Prostate gland (tissue), 2 donors: ENCODE data around the gene RSPO3. TPM values are rescaled to one million over a fixed set of nuclear protein-coding genes. Genes with fewer than 3 reads are reported as not detected.

Source experiments
- DNase-seq: peaks from one replicate; pipeline ENCODE4 v3.0.0-alpha.2; 2019; ENCODE audit warnings: low spot score
- H3K27ac ChIP-seq, 2 donors: fragments of 200-600 bp; sonication (generic); 2 replicates each; pipeline ENCODE4 v1.5.1; 2017 to 2019
- H3K27me3 ChIP-seq: fragments of 200-600 bp; sonication (generic); replicated peaks from 2 replicates; pipeline ENCODE4 v1.5.1; 2019; ENCODE audit not compliant: insufficient read depth
- H3K36me3 ChIP-seq, 2 donors: fragments of 200-600 bp; sonication (generic); 1 replicate in 1 of 2; 2 replicates in 1 of 2; pipeline versions ENCODE4 v1.5.1 to v1.8.1; 2017 to 2019
- H3K4me1 ChIP-seq: fragments of 200-600 bp; sonication (generic); replicated peaks from 2 replicates; pipeline ENCODE4 v1.5.1; 2019
- H3K4me3 ChIP-seq, 2 donors: fragments of 200-600 bp; sonication (generic); 2 replicates each; pipeline ENCODE4 v1.5.1; 2017 to 2019
- H3K9me3 ChIP-seq: fragments of 200-600 bp; sonication (generic); 2 replicates; pipeline ENCODE4 v1.5.1; 2017
- POLR2A ChIP-seq: fragments of 450-650 bp; IDR thresholded peaks from one replicate; pipeline ENCODE4 v1.6.1; 2016; ENCODE audit warnings: antibody characterized with exemption, mild to moderate bottlenecking
- POLR2AphosphoS5 ChIP-seq: sonication (generic); formaldehyde crosslinking; IDR thresholded peaks from one replicate; pipeline ENCODE4 v1.6.1; 2017; ENCODE audit warnings: antibody characterized with exemption
- WGBS: methylation state at CpG from one replicate; pipeline ENCODE4 v1.1.5; 2018; 5-methylcytosine and 5-hydroxymethylcytosine counted together
- intact Hi-C: fragments of 100-400 bp; cut with DNase I; formaldehyde crosslinking; loops from one replicate; pipeline ENCODE4 v1.14.2; 2022
- total RNA-seq, 2 donors: library from RNA; depleted of rRNA; stranded (reverse); fragments of >200 nt; gene quantifications; one replicate each; pipeline ENCODE4 v1.1.0, GENCODE V29; 2016
- TF ChIP-seq, protein P1 (sequence below), 4 experiments: fragments of 200-600 bp in 2 of 4; fragments of 450-650 bp in 2 of 4; sonication (generic) in 2 of 4; IDR thresholded peaks; 1 replicate in 3 of 4; 2 replicates in 1 of 4; pipeline ENCODE4 v1.5.1; 2016 to 2019; ENCODE audit warnings: antibody characterized with exemption in 4 of 4, mild to moderate bottlenecking in 2 of 4, moderate library complexity in 2 of 4

Gene RSPO3
- total RNA-seq, 2 donors from 2014 or later = 1.9 to 4.8 TPM

DNA sequence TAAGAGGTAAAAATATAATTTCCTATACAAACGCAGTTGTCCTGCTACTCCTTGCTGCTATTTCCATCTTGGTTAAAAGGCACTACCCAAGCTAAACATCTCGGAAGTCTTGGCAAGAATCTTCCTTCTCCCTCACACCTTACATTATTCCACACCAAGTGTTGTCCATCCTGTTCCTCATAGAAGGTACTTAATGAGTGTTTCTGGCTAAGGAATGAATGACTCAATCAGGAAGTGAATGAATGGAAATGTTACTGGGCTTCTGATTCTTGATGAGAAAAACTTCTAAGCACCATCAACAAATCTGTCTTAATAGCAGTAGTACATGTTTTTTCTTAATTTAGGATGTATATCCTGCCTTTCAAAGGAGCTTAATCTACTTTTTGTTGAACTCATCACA is 40.6 kb upstream of the RSPO3 start:
- DNase-seq = no peak
- 72% methylated on average over 2 of the region's 2 CpGs for WGBS
- H3K36me3 ChIP-seq = no peaks in the 10 kb centered on the region

GRCh38 chr6:127078669-127079068 is 39.8 kb upstream of the RSPO3 start:
- H3K4me3 ChIP-seq = no peak overlapping the region
- H3K4me1 ChIP-seq = no peaks in the 10 kb centered on the region
- WGBS = 96% methylated on average over 5 of the region's 5 CpGs
- no peak for DNase-seq
- H3K27ac ChIP-seq = no peak overlapping the region
- no peaks in the 10 kb centered on the region for H3K27me3 ChIP-seq
- H3K36me3 ChIP-seq = no peaks in the 10 kb centered on the region
- TF ChIP-seq POLR2A (no peak), POLR2AphosphoS5 (no peak)
- TF ChIP-seq, protein P1, sequence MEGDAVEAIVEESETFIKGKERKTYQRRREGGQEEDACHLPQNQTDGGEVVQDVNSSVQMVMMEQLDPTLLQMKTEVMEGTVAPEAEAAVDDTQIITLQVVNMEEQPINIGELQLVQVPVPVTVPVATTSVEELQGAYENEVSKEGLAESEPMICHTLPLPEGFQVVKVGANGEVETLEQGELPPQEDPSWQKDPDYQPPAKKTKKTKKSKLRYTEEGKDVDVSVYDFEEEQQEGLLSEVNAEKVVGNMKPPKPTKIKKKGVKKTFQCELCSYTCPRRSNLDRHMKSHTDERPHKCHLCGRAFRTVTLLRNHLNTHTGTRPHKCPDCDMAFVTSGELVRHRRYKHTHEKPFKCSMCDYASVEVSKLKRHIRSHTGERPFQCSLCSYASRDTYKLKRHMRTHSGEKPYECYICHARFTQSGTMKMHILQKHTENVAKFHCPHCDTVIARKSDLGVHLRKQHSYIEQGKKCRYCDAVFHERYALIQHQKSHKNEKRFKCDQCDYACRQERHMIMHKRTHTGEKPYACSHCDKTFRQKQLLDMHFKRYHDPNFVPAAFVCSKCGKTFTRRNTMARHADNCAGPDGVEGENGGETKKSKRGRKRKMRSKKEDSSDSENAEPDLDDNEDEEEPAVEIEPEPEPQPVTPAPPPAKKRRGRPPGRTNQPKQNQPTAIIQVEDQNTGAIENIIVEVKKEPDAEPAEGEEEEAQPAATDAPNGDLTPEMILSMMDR (IDR thresholded peaks at IDR 0.05) = no peak
- intact Hi-C loops = no loop called here
- no peaks in the 10 kb centered on the region for H3K9me3 ChIP-seq

More for the DNA sequence above, 40.6 kb upstream of the RSPO3 start:
- Histone ChIP-seq H3K9me3 (no peaks in the 10 kb centered on the region), H3K4me1 (no peaks in the 10 kb centered on the region), H3K4me3 (no peak overlapping the region), H3K27me3 (no peaks in the 10 kb centered on the region), H3K27ac (no peak overlapping the region)
- TF ChIP-seq, protein P1 (IDR thresholded peaks at IDR 0.05) = no peak
- TF ChIP-seq POLR2AphosphoS5 (no peak), POLR2A (no peak)
- intact Hi-C loops = no loop called here

GRCh38 chr6:127079681-127080080 is 38.8 kb upstream of the RSPO3 start:
- Histone ChIP-seq H3K36me3 (no peaks in the 10 kb centered on the region), H3K4me1 (no peaks in the 10 kb centered on the region), H3K27ac (no peak overlapping the region), H3K4me3 (no peak overlapping the region), H3K27me3 (no peaks in the 10 kb centered on the region), H3K9me3 (no peaks in the 10 kb centered on the region)
- TF ChIP-seq, protein P1 (IDR thresholded peaks at IDR 0.05) = no peak
- TF ChIP-seq POLR2AphosphoS5 (no peak), POLR2A (no peak)
- intact Hi-C loops = no loop called here
- no peak for DNase-seq

DNA sequence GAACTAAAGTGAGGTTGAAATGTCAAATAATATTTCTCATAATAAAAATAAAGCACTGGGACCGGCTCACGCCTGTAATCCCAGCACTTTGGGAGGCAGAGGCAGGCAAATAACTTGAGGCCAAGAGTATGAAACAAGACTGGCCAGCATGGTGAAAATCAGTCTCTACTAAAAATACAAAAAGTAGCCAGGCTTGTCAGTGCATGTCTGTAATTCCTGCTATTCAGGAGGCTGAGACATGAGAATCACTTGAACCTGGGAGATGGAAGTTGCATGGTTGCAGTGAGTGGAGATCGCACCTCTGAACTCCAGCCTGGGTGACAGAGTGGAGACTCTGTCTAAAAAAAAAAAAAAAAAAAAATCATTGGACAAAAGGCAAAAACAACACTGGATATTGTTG is 38.4 kb upstream of the RSPO3 start:
- H3K36me3 ChIP-seq = no peaks in the 10 kb centered on the region
- H3K4me1 ChIP-seq = no peaks in the 10 kb centered on the region
- WGBS = 55% methylated on average over 3 of the region's 3 CpGs
- no peak overlapping the region for H3K27ac ChIP-seq
- TF ChIP-seq POLR2AphosphoS5 (no peak), POLR2A (no peak)
- H3K27me3 ChIP-seq = no peaks in the 10 kb centered on the region
- no peak overlapping the region for H3K4me3 ChIP-seq
- no peaks in the 10 kb centered on the region for H3K9me3 ChIP-seq
- intact Hi-C loops = no loop called here
- no peak for DNase-seq

GRCh38 chr6:127083231-127083962 is 35.1 kb upstream of the RSPO3 start:
- intact Hi-C loops = no loop called here
- H3K36me3 ChIP-seq = no peaks in the 10 kb centered on the region
- no peak for DNase-seq
- no peaks in the 10 kb centered on the region for H3K27me3 ChIP-seq
- TF ChIP-seq POLR2AphosphoS5 = no peak
- TF ChIP-seq, protein P1 (IDR thresholded peaks at IDR 0.05) = no peak
- TF ChIP-seq POLR2A = no peak
- WGBS = 87% methylated on average over 2 of the region's 2 CpGs
- no peak overlapping the region for H3K4me3 ChIP-seq
- no peak overlapping the region for H3K27ac ChIP-seq
- no peaks in the 10 kb centered on the region for H3K9me3 ChIP-seq
- H3K4me1 ChIP-seq = no peaks in the 10 kb centered on the region
